ENCODE measurements around the gene S100A5. TPM values are rescaled to one million over a fixed set of nuclear protein-coding genes. Genes with fewer than 3 reads are reported as not detected.

S100A5 gene
- total and polyA plus RNA-seq, 2 of the 8 experiments (the other 6 are each of a cell fraction or from before 2014, with no cell fraction given), result not detected

- H3K23ac ChIP-seq (ENCODE audit: insufficient read length), result no peak overlapping the region
- H2BK12ac ChIP-seq (ENCODE audit: low read depth, low read length), result peak overlapping the region; percentile 68; the same call in 1 of the 2 replicates
- no peaks in the 10 kb centered on the region for H3K79me2 ChIP-seq (ENCODE audit: control insufficient read depth in 1 of 2, insufficient read depth in 2 of 2, low read length in 2 of 2)
- H4K5ac ChIP-seq (ENCODE audit: insufficient read length, low read depth, low read length), result no peak overlapping the region
- peak overlapping the region; percentile 44 for H4K91ac ChIP-seq (replicated peaks; ENCODE audit: insufficient read length, low read length)
- WGBS, 2 experiments (ENCODE audit: extremely low coverage in 1 of 2, insufficient coverage in 1 of 2, insufficient read length in 1 of 2, insufficient replicate concordance in 2 of 2, low coverage in 1 of 2, low lambda C conversion rate in 2 of 2, missing lambda C conversion rate in 1 of 2), result 83% methylated on average over 6 of the region's 6 CpGs; no CpG with 5 or more reads in 1 of the 2 experiments
- H3K4me2 ChIP-seq (ENCODE audit: insufficient read depth in 1 of 2, low read depth in 2 of 2, low read length in 2 of 2), result no peak overlapping the region
- H3K23me2 ChIP-seq (ENCODE audit: low read depth, low read length), result no peaks in the 10 kb centered on the region; the same call in 1 of the 2 replicates
- H3K14ac ChIP-seq (ENCODE audit: insufficient read length), result no peak overlapping the region
- H2BK120ac ChIP-seq (replicated peaks; ENCODE audit: low read depth, low read length), result no peak overlapping the region
- FAIRE-seq (no peak), DNase-seq (ENCODE audit: low read depth in 1 of 2, low spot score in 2 of 2) (no peak)
- H3K9ac ChIP-seq (replicated peaks in 1 of 4; ENCODE audit: extremely low read depth in 1 of 4, low read depth in 3 of 4, low read length in 3 of 4), result no peak overlapping the region
- no peak overlapping the region for H2AFZ ChIP-seq (ENCODE audit: low read length)
- 0 out of 2 replicates have a peak overlapping the region, but pooled peaks have one; percentile 48 for H2BK20ac ChIP-seq (ENCODE audit: low read length)
- no peak overlapping the region for H3K27ac ChIP-seq (ENCODE audit: low read depth, low read length)
- H2BK15ac ChIP-seq (ENCODE audit: low read length), result peak overlapping the region; percentile 46; the same call in 1 of the 2 replicates
- H3K4me3 ChIP-seq (ENCODE audit: extremely low read depth in 1 of 4, insufficient read depth in 2 of 4, low read depth in 3 of 4, low read length in 4 of 4), result no peak overlapping the region
- H3K9me3 ChIP-seq (ENCODE audit: insufficient read depth in 2 of 2, low read depth in 1 of 2, low read length in 1 of 2), result no peaks in the 10 kb centered on the region
- ChIA-PET POLR2A (ENCODE audit: partially characterized antibody) (interaction anchor here (1.0 to 2.2 kb wide), 4 partner anchors 9 to 78 kb away, joined by 3 to 6 read pairs (median 4); partner anchors contain the start of gene S100A13), CTCF (ENCODE audit: partially characterized antibody) (interaction anchor here (1.1 to 5.9 kb wide), 10 partner anchors 11 to 233 kb away, joined by 3 to 55 read pairs (median 7); partner anchors contain the start of genes S100A14, S100A4 and S100A6)
- no peak overlapping the region for H3K4ac ChIP-seq (replicated peaks; ENCODE audit: insufficient read length, low read depth, low read length)
- H3K27me3 ChIP-seq (replicated peaks in 1 of 4; ENCODE audit: control insufficient read depth in 3 of 4, extremely low read depth in 1 of 4, insufficient read depth in 3 of 4, low read length in 3 of 4), result 0 out of 7 replicates have a peak, but pooled peaks cover 0 to 4% (median 0%) of the 10 kb centered on the region in 4 experiments
- no peaks in the 10 kb centered on the region for H3K36me3 ChIP-seq (ENCODE audit: control insufficient read depth in 2 of 4, insufficient read depth in 4 of 4, low read length in 3 of 4)
- no peaks in the 10 kb centered on the region for H4K20me1 ChIP-seq (replicated peaks in 1 of 2; ENCODE audit: control insufficient read depth in 1 of 2, insufficient read depth in 2 of 2, low read length in 2 of 2)
- no peak overlapping the region for H4K8ac ChIP-seq (ENCODE audit: extremely low read depth, insufficient read depth, low read length)
- H3K79me1 ChIP-seq (ENCODE audit: low read depth, low read length), result no peaks in the 10 kb centered on the region
- no peak overlapping the region for H3K18ac ChIP-seq (ENCODE audit: extremely low read depth, low read length)
- H2BK5ac ChIP-seq (ENCODE audit: low read depth, low read length), result no peak overlapping the region
- H3K4me1 ChIP-seq (replicated peaks in 1 of 4; ENCODE audit: control insufficient read depth in 3 of 4, insufficient read depth in 4 of 4, low read length in 3 of 4), result peaks cover 11 to 26% (median 20%) of the 10 kb centered on the region in 4 experiments
- H3K56ac ChIP-seq (replicated peaks; ENCODE audit: insufficient read length, low read depth, low read length), result no peak overlapping the region
- H2AK5ac ChIP-seq (ENCODE audit: low read depth, low read length), result peak overlapping the region; percentile 13; the same call in 1 of the 2 replicates
- TF ChIP-seq EGR1 (IDR thresholded peaks at IDR 0.05; ENCODE audit: borderline replicate concordance, low read depth, low read length) (no peak), CHD1 (IDR thresholded peaks at IDR 0.05; ENCODE audit: low read depth, low read length) (no peak), BACH1 (IDR thresholded peaks at IDR 0.05; ENCODE audit: low read length) (no peak), POLR2A (IDR thresholded peaks at IDR 0.05; ENCODE audit: control extremely low read depth in 1 of 2, low read depth in 2 of 2, low read length in 2 of 2) (no peak), CBX5 (IDR thresholded peaks at IDR 0.05; ENCODE audit: low read depth, low read length) (no peak), CTBP2 (IDR thresholded peaks at IDR 0.05; ENCODE audit: borderline replicate concordance, insufficient read depth, insufficient read length, low read length) (no peak), CHD2 (IDR thresholded peaks at IDR 0.05; ENCODE audit: low read length) (no peak), KDM1A (IDR thresholded peaks at IDR 0.05; ENCODE audit: borderline replicate concordance, low read length) (no peak), SP2 (IDR thresholded peaks at IDR 0.05; ENCODE audit: low read length) (no peak), RAD21 (IDR thresholded peaks at IDR 0.05 in 1 of 2, conservative IDR thresholded peaks at IDR 0.05 in 1 of 2; ENCODE audit: low read depth in 2 of 2, low read length in 2 of 2) (no peak), GABPA (IDR thresholded peaks at IDR 0.05; ENCODE audit: borderline replicate concordance, insufficient read depth, low read length) (no peak), SIX5 (IDR thresholded peaks at IDR 0.05; ENCODE audit: low read depth, low read length) (no peak)
- TF ChIP-seq, protein P1, sequence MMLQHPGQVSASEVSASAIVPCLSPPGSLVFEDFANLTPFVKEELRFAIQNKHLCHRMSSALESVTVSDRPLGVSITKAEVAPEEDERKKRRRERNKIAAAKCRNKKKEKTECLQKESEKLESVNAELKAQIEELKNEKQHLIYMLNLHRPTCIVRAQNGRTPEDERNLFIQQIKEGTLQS (IDR thresholded peaks at IDR 0.05; ENCODE audit: insufficient read depth, low read depth, low read length), result no peak
Measured at GRCh38 chr1:153563483-153563901, 22.8 kb upstream of the S100A5 start.

Measured in H1 (cell line).